Adrenal gland (tissue), 5 donors: ENCODE data around the gene PHACTR3.

Source experiments
- POLR2A ChIP-seq, 2 donors: fragments of 450-650 bp; IDR thresholded peaks; one replicate each; pipeline ENCODE4 v1.6.1; 2017; ENCODE audit warnings: antibody characterized with exemption in 2 of 2, mild to moderate bottlenecking in 2 of 2, moderate library complexity in 1 of 2
- TF ChIP-seq, protein P1 (sequence below), 6 experiments: fragments of 450-650 bp in 4 of 6; fragments of 200-600 bp in 2 of 6; sonication (generic) in 1 of 6; IDR thresholded peaks; 1 replicate in 5 of 6; 2 replicates in 1 of 6; pipeline versions ENCODE4 v1.5.1 to v1.8.0; 2016 to 2021; ENCODE audit warnings: antibody characterized with exemption in 6 of 6, mild to moderate bottlenecking in 2 of 6, moderate library complexity in 1 of 6
- donor health status: DM: no; HTN: no; CAD: no.

GRCh38 chr20:59644371-59644939 lies 40.1 kb downstream of the PHACTR3 start:
- TF ChIP-seq, protein P1, sequence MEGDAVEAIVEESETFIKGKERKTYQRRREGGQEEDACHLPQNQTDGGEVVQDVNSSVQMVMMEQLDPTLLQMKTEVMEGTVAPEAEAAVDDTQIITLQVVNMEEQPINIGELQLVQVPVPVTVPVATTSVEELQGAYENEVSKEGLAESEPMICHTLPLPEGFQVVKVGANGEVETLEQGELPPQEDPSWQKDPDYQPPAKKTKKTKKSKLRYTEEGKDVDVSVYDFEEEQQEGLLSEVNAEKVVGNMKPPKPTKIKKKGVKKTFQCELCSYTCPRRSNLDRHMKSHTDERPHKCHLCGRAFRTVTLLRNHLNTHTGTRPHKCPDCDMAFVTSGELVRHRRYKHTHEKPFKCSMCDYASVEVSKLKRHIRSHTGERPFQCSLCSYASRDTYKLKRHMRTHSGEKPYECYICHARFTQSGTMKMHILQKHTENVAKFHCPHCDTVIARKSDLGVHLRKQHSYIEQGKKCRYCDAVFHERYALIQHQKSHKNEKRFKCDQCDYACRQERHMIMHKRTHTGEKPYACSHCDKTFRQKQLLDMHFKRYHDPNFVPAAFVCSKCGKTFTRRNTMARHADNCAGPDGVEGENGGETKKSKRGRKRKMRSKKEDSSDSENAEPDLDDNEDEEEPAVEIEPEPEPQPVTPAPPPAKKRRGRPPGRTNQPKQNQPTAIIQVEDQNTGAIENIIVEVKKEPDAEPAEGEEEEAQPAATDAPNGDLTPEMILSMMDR (IDR thresholded peaks at IDR 0.05), result no peak
- no peak for TF ChIP-seq POLR2A (IDR thresholded peaks at IDR 0.05)
